HG03432 (cell line): ENCODE data around the gene ZGLP1.
A peak's percentile ranks its signal among the peaks of the same experiment; 100 is the strongest.
"Not testable (repeated sequence)": the region's sequence is repeated elsewhere in the genome, so short reads cannot be mapped to it uniquely, and the experiment has no call there.

Experiments
- ATAC-seq: cut with Tn5 transposase; IDR thresholded peaks from one replicate; pipeline ENCODE4 v1.9.1; 2021; ENCODE audit warnings: mild to moderate bottlenecking, moderate library complexity; ENCODE audit not compliant: unreplicated experiment

ZGLP1 gene

GRCh38 chr19:10309423-10309822 is at the start of gene ZGLP1:
TSS of gene ZGLP1 (minus strand) at chr19:10309815.
- ATAC-seq: no peak

- no peak for ATAC-seq
Observed at GRCh38 chr19:10356431-10356830, 46.8 kb upstream of the ZGLP1 start.

GRCh38 chr19:10353793-10354391 is 44.3 kb upstream of the ZGLP1 start:
- ATAC-seq: no peak

- ATAC-seq: no peak
Observed at GRCh38 chr19:10352764-10353671, 43.4 kb upstream of the ZGLP1 start.

GRCh38 chr19:10346509-10346908 is 36.9 kb upstream of the ZGLP1 start:
- no peak for ATAC-seq

- ATAC-seq: no peak
Observed at GRCh38 chr19:10344780-10345179, 35.2 kb upstream of the ZGLP1 start.

- ATAC-seq: no peak
Observed at GRCh38 chr19:10343495-10343894, 33.9 kb upstream of the ZGLP1 start.

GRCh38 chr19:10339977-10340376 is 30.4 kb upstream of the ZGLP1 start:
- no peak for ATAC-seq

GRCh38 chr19:10339380-10339960 is 29.9 kb upstream of the ZGLP1 start, which contains the start of gene ICAM3:
TSS of gene ICAM3 (minus strand) at chr19:10339624. CDS start at chr19:10339614, 10 bp downstream.
- ATAC-seq: peak; percentile 69

GRCh38 chr19:10338940-10339339 is 29.3 kb upstream of the ZGLP1 start:
- ATAC-seq: no peak

- ATAC-seq: not testable (repeated sequence)
Observed at GRCh38 chr19:10336725-10337124, 27.1 kb upstream of the ZGLP1 start.

- ATAC-seq: no peak
Observed at GRCh38 chr19:10335352-10335985, 25.9 kb upstream of the ZGLP1 start.

GRCh38 chr19:10334588-10335351 is 25.2 kb upstream of the ZGLP1 start:
- ATAC-seq: no peak

GRCh38 chr19:10333758-10334587 is 24.4 kb upstream of the ZGLP1 start:
- ATAC-seq: peak; percentile 5

GRCh38 chr19:10332965-10333757 is 23.5 kb upstream of the ZGLP1 start, which contains the start of gene RAVER1:
TSS of gene RAVER1 (minus strand) at chr19:10333529. CDS start at chr19:10333507, 22 bp downstream.
- ATAC-seq: peak; percentile 80

GRCh38 chr19:10332158-10332964 is 22.7 kb upstream of the ZGLP1 start:
- ATAC-seq: no peak

GRCh38 chr19:10329555-10329954 is 19.9 kb upstream of the ZGLP1 start:
- no peak for ATAC-seq
